NT2/D1 (cell line): Measurements from ENCODE around the gene KIF1A.

Experiments used
- SUZ12 ChIP-seq: IDR thresholded peaks from 2 replicates; pipeline ENCODE4 v1.6.1; 2011; ENCODE audit not compliant: insufficient read length, insufficient read depth; ENCODE audit errors: extremely low read depth
- YY1 ChIP-seq: IDR thresholded peaks from 2 replicates; pipeline ENCODE4 v1.6.1; 2011; ENCODE audit not compliant: insufficient read length, insufficient read depth

GRCh38 chr2:240750409-240750808, 69.6 kb downstream of the KIF1A start:
- TF ChIP-seq SUZ12, result no peak
- TF ChIP-seq YY1, result no peak
